ENCODE results near the gene SLC22A7.
"Not testable (repeated sequence)": the region's sequence is repeated elsewhere in the genome, so short reads cannot be mapped to it uniquely, and the experiment has no call there.

- TF ChIP-seq EZH2 (IDR thresholded peaks at IDR 0.05; ENCODE audit: low read length); CTCF (optimal IDR thresholded peaks at IDR 0.05 in 1 of 3, IDR thresholded peaks at IDR 0.05 in 1 of 3, conservative IDR thresholded peaks at IDR 0.05 in 1 of 3; ENCODE audit: extremely low read depth in 1 of 3, insufficient read depth in 2 of 3, low read length in 3 of 3): not testable (repeated sequence)
Observed at GRCh38 chr6:43346243-43346642, 48.2 kb downstream of the SLC22A7 start.
